ENCODE data around the gene SLC3A2.
"Not testable (repeated sequence)": the region's sequence is repeated elsewhere in the genome, so short reads cannot be mapped to it uniquely, and the experiment has no call there.

GRCh38 chr11:62842891-62843290, 37.8 kb upstream of the SLC3A2 start:
- not testable (repeated sequence) for TF ChIP-seq CTCF, POLR2A, POLR2AphosphoS5, EP300 (IDR thresholded peaks at IDR 0.05)
